Breast epithelium (tissue), 3 donors: Measurements from ENCODE around the gene CLDN1.

Experiments used
- POLR2A ChIP-seq: fragments of 450-650 bp; IDR thresholded peaks from one replicate; pipeline ENCODE4 v1.6.1; 2016; ENCODE audit warnings: antibody characterized with exemption, mild to moderate bottlenecking, moderate library complexity
- TF ChIP-seq, protein P1 (sequence below), 3 donors: fragments of 450-650 bp; IDR thresholded peaks; one replicate each; pipeline ENCODE4 v1.5.1; 2016 to 2017; ENCODE audit warnings: antibody characterized with exemption in 3 of 3, mild to moderate bottlenecking in 3 of 3, moderate library complexity in 3 of 3

DNA sequence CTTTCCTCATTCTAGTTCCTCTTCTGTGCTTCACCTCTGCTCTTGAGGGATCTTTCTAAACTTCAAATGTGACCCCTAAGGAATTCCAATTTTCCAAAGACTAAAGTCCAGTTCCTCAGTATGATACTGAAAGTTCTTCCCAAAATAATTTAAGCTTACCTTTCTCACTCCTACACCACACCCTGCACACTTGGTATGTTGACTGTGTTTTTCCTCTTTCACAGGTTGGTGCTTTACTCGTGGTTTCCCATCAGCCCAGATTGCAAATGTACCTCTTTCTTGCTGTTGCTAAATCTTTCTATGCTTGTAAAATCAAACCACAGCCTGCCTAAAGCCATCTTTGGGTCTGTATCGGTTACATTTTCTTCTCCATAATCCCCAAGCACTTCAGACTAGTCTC lies 35.2 kb upstream of the CLDN1 start:
- TF ChIP-seq, protein P1, sequence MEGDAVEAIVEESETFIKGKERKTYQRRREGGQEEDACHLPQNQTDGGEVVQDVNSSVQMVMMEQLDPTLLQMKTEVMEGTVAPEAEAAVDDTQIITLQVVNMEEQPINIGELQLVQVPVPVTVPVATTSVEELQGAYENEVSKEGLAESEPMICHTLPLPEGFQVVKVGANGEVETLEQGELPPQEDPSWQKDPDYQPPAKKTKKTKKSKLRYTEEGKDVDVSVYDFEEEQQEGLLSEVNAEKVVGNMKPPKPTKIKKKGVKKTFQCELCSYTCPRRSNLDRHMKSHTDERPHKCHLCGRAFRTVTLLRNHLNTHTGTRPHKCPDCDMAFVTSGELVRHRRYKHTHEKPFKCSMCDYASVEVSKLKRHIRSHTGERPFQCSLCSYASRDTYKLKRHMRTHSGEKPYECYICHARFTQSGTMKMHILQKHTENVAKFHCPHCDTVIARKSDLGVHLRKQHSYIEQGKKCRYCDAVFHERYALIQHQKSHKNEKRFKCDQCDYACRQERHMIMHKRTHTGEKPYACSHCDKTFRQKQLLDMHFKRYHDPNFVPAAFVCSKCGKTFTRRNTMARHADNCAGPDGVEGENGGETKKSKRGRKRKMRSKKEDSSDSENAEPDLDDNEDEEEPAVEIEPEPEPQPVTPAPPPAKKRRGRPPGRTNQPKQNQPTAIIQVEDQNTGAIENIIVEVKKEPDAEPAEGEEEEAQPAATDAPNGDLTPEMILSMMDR (IDR thresholded peaks at IDR 0.05), result no peak
- TF ChIP-seq POLR2A, result no peak
